Left ventricle myocardium inferior (tissue), 1 donor: Measurements from ENCODE around the gene DDX25. TPM values are rescaled to one million over a fixed set of nuclear protein-coding genes. Genes with fewer than 3 reads are reported as not detected.

Source experiments
- DNase-seq: peaks from one replicate; pipeline ENCODE4 v3.0.0-alpha.2; 2020
- H3K27ac ChIP-seq: fragments of 200-600 bp; replicated peaks from 2 replicates; pipeline ENCODE4 v1.8.0; 2021
- H3K27me3 ChIP-seq: fragments of 200-600 bp; 2 replicates; pipeline ENCODE4 v1.8.0; 2021; ENCODE audit warnings: low read depth
- H3K36me3 ChIP-seq: fragments of 200-600 bp; 2 replicates; pipeline ENCODE4 v1.8.0; 2021
- H3K4me1 ChIP-seq: fragments of 200-600 bp; 2 replicates; pipeline ENCODE4 v1.8.0; 2021
- H3K4me3 ChIP-seq: fragments of 200-600 bp; 2 replicates; pipeline ENCODE4 v1.8.0; 2021; ENCODE audit warnings: mild to moderate bottlenecking, moderate library complexity
- H3K9me3 ChIP-seq: fragments of 200-600 bp; replicated peaks from 2 replicates; pipeline ENCODE4 v1.8.0; 2021
- intact Hi-C: fragments of 100-400 bp; cut with micrococcal nuclease; formaldehyde crosslinking; loops from one replicate; pipeline ENCODE4 v1.11.0; 2022
- total RNA-seq: library from RNA; stranded (reverse); fragmentation: NEBNext Ultra II Directional; extraction: Animal tissue kit (Norgen Biotek cat#: 25700); gene quantifications from one replicate; pipeline ENCODE4 v1.2.1, GENCODE V29; 2021
- TF ChIP-seq, protein P1 (sequence below): fragments of 200-600 bp; IDR thresholded peaks from 2 replicates; pipeline ENCODE4 v1.8.0; 2021; ENCODE audit warnings: antibody characterized with exemption, mild to moderate bottlenecking, borderline replicate concordance
- donor health status: DM: no; HTN: yes; CAD: no; lungs with severe emphysema.

DDX25 gene
- total RNA-seq, 1 donor from 2014 or later: 0.14 TPM

GRCh38 chr11:125916683-125917347 is 12.5 kb downstream of the DDX25 start:
- H3K4me3 ChIP-seq: no peak overlapping the region
- no peaks in the 10 kb centered on the region for H3K9me3 ChIP-seq
- no peaks in the 10 kb centered on the region for H3K36me3 ChIP-seq
- no peaks in the 10 kb centered on the region for H3K4me1 ChIP-seq
- TF ChIP-seq, protein P1, sequence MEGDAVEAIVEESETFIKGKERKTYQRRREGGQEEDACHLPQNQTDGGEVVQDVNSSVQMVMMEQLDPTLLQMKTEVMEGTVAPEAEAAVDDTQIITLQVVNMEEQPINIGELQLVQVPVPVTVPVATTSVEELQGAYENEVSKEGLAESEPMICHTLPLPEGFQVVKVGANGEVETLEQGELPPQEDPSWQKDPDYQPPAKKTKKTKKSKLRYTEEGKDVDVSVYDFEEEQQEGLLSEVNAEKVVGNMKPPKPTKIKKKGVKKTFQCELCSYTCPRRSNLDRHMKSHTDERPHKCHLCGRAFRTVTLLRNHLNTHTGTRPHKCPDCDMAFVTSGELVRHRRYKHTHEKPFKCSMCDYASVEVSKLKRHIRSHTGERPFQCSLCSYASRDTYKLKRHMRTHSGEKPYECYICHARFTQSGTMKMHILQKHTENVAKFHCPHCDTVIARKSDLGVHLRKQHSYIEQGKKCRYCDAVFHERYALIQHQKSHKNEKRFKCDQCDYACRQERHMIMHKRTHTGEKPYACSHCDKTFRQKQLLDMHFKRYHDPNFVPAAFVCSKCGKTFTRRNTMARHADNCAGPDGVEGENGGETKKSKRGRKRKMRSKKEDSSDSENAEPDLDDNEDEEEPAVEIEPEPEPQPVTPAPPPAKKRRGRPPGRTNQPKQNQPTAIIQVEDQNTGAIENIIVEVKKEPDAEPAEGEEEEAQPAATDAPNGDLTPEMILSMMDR: no peak
- no peak overlapping the region for H3K27ac ChIP-seq
- no peak for DNase-seq
- intact Hi-C loops: no loop called here
- H3K27me3 ChIP-seq: peaks cover 72% of the 10 kb centered on the region

GRCh38 chr11:125918140-125918840 is 14.0 kb downstream of the DDX25 start:
- TF ChIP-seq, protein P1: no peak
- intact Hi-C loops: no loop called here
- Histone ChIP-seq H3K27ac (no peak overlapping the region), H3K9me3 (no peaks in the 10 kb centered on the region), H3K27me3 (peaks cover 64% of the 10 kb centered on the region), H3K36me3 (no peaks in the 10 kb centered on the region), H3K4me1 (no peaks in the 10 kb centered on the region), H3K4me3 (no peak overlapping the region)
- DNase-seq: no peak

DNA sequence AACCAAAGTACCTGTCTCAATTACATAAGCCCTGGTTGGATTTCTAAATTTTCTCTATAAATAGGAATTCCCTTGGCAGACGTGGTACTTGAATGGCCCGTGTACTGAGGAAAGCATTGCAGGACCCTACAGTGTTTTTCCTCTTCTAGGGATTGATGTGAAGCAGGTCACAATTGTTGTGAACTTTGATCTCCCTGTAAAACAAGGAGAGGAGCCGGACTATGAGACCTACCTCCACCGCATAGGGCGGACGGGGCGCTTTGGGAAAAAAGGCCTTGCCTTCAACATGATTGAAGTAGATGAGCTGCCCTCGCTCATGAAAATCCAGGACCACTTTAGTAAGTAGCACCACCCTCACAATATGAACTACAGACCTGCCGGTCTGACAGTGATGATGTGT is 16.7 kb downstream of the DDX25 start:
- Histone ChIP-seq H3K27me3 (peaks cover 46% of the 10 kb centered on the region), H3K27ac (no peak overlapping the region), H3K9me3 (no peaks in the 10 kb centered on the region), H3K4me1 (no peaks in the 10 kb centered on the region), H3K36me3 (no peaks in the 10 kb centered on the region), H3K4me3 (no peak overlapping the region)
- intact Hi-C loops: loop anchor here (5.0 kb wide), 1 partner anchor 276 kb away; no protein-coding TSS in a partner anchor
- no peak for DNase-seq
- TF ChIP-seq, protein P1: no peak

- peaks cover 34% of the 10 kb centered on the region for H3K27me3 ChIP-seq
- no peaks in the 10 kb centered on the region for H3K9me3 ChIP-seq
- no peaks in the 10 kb centered on the region for H3K36me3 ChIP-seq
- no peak for DNase-seq
- intact Hi-C loops: loop anchor here (5.0 kb wide), 1 partner anchor 275 kb away; no protein-coding TSS in a partner anchor
- no peak overlapping the region for H3K27ac ChIP-seq
- H3K4me3 ChIP-seq: no peak overlapping the region
- TF ChIP-seq, protein P1: no peak
- H3K4me1 ChIP-seq: no peaks in the 10 kb centered on the region
Measured at GRCh38 chr11:125922156-125922555, 17.8 kb downstream of the DDX25 start.

DNA sequence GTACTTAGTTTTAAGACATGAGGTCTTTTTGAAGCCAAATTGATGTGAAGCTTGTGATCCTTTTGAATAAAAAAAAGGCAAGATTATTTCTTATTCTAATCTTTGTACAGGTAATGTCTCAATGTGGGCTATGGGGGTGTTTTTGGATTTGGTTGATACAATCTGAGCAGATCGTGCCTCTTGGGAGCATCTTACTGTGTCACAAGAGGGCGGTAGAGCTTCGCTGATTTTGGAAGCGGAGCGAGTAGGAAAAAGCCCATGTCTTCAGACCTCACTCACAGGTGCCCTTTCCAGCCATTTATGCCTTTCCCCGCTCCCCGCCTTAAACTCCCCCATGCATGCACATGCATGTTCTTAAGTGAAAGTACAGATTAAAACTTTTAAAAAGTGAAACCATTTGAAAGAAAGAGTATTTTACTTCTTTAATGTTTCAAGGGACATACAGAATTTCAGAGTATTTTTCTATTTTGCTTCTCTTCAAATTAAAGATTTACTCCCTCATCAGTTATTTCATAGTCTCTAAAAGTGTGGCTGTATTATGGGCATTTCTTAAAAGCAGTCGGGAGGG is 18.8 kb downstream of the DDX25 start:
- Histone ChIP-seq H3K36me3 (no peaks in the 10 kb centered on the region), H3K9me3 (no peaks in the 10 kb centered on the region), H3K4me3 (no peak overlapping the region), H3K27ac (no peak overlapping the region), H3K4me1 (no peaks in the 10 kb centered on the region), H3K27me3 (peaks cover 31% of the 10 kb centered on the region)
- peak; percentile 36 for DNase-seq
- intact Hi-C loops: loop anchor here (5.0 kb wide), 1 partner anchor 274 kb away; no protein-coding TSS in a partner anchor
- TF ChIP-seq, protein P1: peak; percentile 88
